Stimulated activated CD8-positive, alpha-beta memory T cell treated with anti-CD3 and anti-CD28 coated beads, Interleukin-12 subunit alpha, Interleukin-12 subunit beta, amount 100 ng/mL, for 1 hour (primary cell): Measurements from ENCODE around the gene DUS2.
"Not testable (repeated sequence)": the region's sequence is repeated elsewhere in the genome, so short reads cannot be mapped to it uniquely, and the experiment has no call there.

Source experiments
- DNase-seq: peaks from one replicate; pipeline ENCODE4 v3.0.0-alpha.2; 2020; ENCODE audit warnings: low read depth

The DUS2 gene

DNA sequence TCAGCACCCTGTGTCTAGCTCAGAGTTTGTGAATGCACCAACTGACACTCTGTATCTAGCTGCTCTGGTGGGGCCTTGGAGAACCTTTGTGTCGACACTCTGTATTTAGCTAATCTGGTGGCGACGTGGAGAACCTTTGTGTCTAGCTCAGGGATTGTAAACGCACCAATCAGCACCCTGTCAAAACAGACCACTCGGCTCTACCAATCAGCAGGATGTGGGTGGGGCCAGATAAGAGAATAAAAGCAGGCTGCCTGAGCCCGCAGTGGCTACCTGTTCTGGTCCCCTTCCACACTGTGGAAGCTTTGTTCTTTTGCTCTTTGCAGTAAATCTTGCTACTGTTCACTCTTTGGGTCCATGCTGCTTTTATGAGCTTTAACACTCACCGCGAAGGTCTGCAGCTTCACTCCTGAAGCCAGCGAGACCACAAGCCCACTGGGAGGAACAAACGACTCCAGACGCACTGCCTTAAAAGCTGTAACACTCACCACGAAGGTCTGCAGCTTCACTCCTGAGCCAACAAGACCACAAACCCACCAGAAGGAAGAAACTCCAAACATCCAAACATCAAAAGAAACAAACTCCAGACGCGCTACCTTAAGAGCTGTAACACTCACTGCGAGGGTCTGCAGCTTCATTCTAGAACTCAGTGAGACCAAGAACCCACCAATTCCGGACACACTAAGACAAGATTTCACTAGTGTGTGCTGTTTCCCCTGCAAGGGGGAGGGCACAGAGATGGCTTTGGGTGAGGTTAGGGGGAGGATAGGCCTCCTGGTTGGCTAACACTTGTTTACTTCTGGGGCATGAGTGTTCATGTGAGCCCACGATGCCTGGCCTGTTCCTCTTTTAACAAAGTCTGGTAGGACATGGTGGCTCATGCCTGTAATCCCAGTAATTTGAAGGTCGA, 24.1 kb upstream of the DUS2 start, which contains the start of gene DPEP2:
Gene DPEP2, minus strand, starts transcription at position 706 of the 910 bp plus-strand sequence. CDS start 6,272 bp downstream, outside the sequence.
- DNase-seq = not testable (repeated sequence)

DNA sequence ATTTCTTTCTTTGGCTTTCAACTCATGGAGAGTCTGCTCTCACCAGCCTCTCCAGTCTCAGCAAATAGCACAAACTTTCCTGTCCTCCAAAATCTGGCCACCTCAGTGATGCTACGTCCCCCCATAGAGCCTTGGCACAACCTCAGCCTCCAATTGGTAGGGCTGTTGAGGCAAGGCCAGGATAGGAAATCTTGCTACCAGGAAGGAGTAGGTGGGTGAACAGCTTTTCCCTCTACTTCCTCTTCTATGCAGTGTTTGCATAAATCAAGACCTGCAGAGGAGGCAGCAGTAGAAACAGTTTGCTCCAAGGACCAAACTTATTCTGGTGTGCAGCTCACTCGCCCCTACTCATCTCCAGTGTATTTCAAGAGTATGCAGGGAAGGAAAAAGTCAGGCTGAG, 23.1 kb upstream of the DUS2 start:
- no peak for DNase-seq

DNA sequence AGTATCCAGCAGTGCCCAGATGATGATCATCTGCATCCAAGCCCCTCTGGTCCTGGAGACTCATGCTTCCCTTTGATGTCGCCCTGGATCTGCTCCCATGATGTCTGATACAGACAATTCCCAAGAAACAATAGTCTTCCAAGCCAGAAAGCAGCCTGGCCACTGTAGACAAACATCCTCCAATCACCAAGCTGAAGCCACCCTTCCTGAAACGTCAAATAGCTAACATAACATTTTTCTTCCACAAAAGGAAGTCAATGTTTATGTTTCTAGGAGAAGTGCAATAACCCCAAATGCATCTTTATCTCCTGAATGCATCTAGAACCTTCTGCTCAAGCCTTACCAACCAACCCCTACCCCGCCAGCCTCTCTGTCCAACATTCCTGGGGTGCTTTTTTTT, 22.6 kb upstream of the DUS2 start:
- no peak for DNase-seq

DNA sequence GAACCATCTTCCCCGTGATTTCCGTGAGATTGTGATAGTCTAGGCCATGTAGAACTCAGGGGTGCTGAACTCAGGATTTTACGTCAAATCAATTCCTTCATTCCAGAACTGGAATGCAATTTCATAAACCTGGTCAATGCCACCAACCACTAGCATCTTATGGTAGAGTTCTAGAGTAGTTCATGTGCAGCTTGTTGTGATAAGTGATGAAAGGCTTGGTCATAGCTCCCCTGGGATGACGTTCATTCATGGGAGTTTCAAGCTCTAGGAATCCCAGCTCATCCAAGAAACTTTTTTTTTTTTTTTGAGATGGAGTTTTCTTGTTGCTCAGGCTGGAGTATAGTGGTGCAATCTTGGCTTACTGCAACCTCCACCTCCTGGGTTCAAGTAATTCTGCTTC, 20.1 kb upstream of the DUS2 start:
- DNase-seq = no peak

DNA sequence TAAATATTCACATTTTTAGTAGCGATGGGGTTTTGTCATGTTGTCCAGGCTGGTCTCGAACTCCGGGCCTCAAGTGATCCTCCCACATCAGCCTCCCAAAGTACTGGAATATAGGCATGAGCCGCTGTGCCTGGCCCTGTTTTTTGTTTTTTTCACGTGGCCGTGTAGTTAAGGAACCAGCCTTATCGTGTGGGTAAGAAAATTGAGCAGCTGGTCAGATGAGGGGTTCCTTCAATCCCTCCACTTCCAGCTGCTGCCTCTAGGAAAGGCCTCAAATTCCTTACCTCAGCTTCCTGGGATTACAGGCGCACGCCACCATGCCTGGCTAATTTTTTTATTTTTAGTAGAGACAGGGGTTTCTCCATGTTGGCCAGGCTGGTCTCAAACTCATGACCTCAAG, 17.9 kb upstream of the DUS2 start:
- DNase-seq = no peak

DNA sequence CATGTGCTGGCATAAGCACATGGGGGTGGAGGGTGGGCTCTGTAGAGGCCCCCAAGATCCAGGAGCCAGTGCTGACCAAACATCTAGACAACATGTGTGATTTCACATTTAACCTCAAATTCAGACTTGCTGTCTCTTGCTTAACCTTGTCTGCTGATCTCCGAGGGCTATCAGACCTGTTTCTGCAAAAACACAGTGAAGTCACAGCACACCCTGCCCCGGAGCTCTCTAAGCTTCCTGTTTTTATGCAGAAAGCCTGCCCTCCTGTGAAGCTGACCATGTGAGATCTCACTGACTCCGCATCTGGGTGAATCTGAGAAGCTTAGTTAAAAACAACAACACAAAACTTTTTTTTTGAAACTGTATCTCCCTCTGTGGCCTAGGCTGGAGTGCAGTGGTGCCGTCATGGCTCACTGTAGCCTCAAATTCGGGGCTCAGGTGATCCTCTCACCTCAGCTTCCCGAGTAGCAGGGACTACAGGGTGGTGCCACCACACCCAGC, 17.2 kb upstream of the DUS2 start:
- no peak for DNase-seq

DNA sequence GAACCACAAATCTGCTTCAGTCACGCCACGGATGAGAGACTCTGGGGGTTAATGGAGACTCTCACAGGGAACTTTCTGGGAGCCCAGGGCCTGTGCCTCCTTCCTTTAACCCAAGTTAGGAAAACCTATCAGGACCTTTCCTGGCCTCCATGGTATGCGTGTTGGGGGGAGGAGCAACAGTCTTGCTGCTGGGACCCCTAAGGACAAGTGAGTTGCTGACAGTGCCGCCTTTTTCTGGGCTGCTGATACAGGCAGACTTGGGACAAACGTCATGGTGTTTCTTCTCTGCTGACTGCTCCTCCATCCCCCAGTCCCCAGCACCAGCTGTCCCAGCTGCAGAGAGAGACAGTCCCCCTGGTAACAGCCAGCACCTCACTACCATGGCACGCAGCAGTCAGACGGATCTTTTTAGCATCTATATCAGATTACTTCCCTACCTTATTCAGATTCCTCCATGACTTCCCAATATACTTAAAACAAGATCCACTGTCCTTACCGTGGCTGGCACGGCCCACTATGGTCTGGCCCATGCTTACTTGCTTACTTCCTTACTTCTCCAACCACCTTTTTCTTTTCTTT, 13.8 kb upstream of the DUS2 start:
- DNase-seq = no peak

DNA sequence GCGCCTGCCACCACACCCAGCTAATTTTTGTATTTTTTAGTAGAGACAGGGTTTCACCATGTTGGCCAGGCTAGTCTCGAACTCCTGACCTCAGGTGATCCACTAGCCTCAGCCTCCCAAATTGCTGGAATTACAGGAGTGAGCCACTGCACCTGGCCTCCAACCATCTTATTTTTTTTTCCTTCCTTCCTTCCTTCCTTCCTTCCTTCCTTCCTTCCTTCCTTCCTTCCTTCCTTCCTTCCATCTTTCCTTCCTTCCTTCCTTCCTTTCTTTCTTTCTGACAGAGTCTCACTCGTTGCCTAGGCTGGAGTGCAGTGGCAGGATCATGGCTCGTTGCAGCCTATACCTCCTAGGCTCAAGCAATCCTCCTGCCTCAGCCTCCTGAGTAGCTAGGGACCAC, 13.2 kb upstream of the DUS2 start:
- DNase-seq = not testable (repeated sequence)

DNA sequence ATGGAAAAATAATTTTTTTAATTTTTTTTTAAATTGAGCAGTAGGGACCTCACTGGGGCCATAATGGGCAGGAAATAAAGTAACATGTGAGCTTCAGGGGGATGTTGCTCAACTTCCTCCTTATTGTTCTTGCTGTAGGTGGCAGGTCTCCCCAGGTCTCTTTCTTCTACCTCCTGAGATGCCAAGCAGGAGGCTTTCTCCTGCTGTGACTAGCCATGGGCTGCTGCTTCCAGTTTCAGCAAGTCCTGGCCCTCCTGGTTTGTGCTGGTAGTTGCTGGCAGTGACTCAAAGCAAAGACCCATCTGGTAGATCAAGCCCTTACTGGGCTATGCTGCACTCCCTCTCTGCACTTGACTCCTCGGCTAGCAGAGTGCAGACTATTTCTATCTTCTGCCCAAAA, 9.6 kb upstream of the DUS2 start:
- no peak for DNase-seq

DNA sequence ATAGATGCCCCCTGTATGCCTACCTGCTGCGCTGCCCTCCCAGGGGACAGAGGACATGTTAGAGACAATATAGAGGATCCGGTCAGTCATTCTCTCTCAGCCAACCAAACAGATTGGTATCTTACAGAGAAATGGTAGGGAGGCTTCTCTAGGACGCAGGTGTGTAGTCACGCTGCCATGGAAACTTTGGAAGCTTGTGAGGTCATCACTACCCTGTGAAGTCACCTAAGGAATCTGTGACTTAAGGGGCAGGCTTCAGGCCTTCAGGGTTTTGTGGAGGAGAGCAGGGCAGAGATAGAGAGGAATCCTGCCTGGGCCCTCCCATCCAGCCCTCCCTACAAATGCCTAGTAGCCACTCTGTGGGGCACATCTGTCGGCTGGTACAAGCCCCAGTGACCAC, 7.4 kb upstream of the DUS2 start, which contains the start of gene DPEP2NB:
Gene DPEP2NB, minus strand, starts transcription at position 231 of the 400 bp plus-strand sequence. Its CDS starts 141 bp downstream, at position 90.
- DNase-seq = no peak

DNA sequence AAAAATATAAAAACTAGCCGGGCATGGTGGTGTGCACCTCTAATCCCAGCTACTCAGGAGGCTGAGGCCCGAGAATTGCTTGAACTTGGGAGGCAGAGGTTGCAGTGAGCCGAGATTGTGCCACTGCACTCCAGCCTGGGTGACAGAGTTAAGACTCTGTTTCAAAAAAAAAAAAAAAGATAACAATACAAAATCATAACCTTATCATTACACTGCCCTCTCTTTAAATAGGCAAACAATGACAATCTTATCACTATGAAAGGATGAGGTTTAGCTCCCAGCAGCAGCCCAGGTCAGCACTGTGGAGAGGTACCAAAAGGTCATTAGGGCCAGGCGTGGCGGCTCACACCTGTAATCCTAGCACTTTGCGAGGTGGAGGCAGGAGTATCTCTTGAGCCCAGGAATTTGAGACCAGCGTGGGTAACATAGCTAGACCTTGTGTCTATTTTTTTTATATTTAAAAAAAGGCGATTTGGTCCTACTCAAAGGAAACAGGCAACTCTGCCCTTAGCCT, 3.9 kb upstream of the DUS2 start:
- DNase-seq = no peak

DNA sequence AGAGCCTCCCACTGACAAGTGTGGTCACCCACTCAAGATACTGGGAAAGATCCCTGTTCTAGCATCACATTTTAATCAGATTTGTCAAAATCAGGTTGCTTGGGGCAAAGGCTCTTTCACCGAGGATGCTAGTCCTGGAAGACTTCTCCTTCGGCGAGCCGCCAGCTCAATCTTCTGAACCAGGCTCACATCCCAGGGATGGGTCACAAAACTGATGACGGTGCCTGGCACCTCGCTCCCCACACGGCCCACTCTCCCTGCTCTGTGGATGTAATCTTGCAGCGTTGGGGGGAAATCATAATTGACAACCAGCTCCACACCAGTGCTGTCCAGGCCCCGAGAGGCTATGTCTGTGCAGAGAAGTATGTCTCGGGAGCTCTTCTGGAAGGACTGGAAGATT, 1.6 kb upstream of the DUS2 start:
- DNase-seq = no peak

DNA sequence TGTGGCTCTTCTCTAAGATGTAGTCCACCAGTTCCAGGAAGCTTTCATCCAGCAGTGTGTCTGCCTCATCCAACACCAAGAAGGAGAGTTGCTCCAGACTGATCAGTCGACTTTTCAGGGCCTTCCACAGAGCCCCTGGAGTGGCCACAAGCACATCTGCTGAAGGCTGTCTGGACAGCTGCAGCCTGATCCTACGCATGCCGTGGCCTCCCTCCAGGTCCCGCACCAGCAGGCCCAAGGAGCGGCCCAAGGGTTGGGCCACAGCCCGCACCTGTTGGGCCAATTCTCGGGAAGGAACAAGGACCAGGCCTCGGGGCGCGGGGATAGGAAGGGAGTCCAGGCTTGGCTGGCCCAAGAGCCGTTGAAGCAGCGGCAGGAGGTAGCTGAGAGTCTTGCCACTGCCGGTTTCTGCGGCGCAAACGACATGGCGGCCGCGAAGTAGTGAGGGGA, 781 bp upstream of the DUS2 start:
- DNase-seq = no peak

DNA sequence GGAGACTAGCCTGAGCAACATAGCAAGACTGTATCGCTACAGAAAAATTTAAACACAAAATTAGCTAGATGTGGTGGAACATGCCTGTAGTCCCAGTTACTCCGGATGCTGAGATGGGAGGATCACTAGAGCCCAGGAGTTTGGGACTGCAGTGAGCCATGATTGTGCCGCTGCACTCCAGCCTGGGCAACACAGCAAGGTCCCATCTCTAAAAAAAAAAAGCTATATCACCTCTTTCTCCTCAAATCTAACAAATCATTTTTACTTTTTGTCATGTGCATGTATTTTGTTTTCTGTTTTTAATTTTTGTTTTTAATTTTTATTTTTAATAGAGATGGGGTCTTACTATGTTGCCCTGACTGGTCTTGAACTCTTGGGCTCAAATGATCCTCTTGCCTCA, 5.9 kb downstream of the DUS2 start:
- DNase-seq = no peak

DNA sequence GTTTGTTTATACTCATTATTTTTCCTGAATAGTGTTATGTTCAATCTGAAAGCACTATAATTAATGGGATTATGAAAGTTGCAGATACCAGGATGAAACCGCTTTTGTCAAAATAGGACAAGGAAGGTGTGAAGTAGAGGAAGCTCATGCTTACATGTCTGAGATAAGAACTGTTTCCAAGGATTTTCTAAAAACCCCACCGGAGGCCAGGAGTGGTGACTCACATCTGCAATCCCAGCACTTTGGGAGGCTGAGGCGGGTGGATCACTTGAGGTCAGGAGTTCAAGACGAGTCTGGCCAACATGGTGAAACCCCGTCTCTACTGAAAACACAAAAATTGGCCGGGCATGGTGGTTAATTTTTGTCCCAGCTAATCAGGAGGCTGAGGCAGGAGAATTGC, 7.0 kb downstream of the DUS2 start:
- DNase-seq = not testable (repeated sequence)

DNA sequence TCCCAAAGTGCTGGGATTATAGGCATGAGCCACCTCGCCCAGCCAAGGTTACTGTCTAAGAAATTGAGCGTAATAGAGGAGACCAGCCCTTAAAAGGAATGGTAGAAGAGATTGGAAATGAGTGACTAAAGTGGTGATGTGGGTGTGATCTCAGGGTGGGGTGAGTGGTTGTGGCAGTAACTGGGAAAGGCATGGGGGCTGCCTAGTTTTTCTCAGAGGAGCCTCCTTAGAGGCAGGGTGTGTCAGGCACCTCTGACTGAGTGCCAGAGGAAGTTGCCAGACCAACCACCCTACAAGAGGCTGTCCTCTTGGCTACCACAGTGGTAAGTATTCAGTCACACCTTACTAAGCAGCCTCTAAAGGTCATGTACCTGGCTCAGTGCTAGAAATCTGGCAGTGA, 8.9 kb downstream of the DUS2 start:
- no peak for DNase-seq

DNA sequence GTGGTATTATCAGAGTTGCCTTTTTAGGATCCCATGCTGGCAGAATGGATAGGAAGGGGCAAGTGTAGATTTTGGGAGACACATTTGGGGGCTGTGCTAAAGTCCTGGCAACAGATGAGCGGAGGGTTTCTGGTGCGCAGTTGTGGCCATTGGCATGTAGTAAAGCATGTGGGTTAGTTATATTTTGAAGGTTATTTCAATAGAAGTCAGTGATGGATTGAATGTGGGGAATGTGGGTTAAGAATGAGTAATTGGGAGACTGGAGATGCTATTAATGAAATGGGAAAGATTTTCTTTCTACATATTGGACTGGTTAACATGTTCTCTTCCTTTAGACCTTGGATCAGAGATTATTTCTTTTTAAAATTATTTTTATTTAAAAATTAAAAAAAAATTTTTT, 10.0 kb downstream of the DUS2 start:
- no peak for DNase-seq

DNA sequence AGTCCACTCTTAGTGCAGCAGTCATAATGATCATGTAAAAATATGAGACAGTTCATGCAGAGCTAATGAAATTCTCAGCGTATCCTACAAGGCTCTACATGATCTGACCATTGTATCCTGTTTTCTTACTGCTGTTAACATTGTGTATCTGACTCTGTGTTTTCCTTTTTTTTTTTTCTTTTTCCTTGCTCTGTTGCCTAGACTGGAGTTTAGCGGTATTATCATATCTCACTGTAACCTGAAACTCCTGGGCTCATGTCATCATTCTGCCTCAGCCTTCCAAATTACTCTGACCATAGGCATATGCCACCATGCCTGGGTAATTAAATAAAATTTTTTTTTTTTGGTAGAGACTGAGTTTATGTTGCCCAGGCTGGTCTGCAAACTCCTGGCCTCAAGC, 12.1 kb downstream of the DUS2 start:
- DNase-seq = no peak

DNA sequence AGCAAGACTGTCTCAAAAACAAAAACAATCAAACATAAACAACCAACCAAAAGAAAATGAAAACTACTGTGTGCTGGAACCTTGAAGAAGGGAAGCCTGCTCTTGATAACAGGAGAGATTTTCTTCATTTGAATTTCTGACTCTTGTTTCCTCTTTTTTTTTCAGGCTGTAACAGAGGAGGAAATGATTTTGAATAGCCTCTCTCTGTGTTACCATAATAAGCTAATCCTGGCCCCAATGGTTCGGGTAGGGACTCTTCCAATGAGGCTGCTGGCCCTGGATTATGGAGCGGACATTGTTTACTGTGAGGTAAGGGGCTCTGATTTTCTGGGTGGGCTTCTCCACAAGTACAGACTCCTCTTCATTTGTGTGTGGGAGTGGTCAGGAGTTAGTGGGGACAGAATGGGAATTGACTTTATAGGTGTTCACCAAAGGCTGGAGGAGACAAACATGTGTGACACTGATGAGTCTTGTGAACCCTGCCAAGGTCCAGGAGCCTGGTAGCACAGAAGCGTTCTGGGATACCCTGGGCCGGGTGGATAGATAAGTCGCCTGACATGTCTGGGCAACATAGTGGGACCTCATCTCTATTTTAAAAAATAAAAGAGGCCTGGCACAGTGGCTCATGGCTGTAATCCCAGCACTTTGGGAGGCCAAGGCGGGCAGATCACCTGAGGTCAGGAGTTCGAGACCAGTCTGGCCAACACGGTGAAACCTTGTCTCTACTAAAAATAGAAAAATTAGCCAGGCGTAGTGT, 14.9 kb downstream of the DUS2 start:
- no peak for DNase-seq

DNA sequence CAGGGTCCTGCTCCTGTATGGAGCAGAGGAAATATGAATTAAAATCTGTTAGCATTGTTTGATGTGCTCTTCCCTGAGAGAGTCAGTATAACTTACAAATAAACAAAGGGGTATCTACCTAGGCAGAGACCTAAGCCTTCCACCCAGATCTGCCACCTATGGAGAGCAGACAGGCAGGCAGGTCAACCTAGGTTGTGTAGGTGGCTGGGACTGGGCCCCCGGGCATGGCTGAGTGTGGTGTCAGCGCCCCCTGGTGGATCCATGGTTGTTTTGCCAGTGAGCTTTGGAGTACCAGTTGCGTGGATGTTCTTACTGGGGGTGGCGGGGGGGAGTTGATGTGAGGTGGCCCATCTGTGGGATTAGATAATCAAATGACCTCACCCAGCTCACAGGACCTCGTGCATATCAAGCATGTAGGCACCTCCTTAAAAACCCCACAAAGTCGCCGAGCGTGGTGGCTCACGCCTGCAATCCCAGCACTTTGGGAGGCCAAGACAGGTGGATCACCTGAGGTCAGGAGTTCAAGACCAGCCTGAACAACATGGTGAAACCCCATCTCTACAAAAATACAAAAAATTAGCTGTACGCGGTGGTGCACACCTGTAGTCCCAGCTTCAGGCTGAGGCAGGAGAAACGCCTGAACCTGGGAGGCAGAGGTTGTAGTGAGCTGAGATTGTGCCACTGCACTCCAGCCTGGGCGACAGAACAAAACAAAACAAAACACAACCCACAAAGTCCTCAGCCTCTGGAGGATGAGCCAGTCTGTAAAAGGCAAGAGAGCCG, 17.6 kb downstream of the DUS2 start:
- peak; percentile 84 for DNase-seq

DNA sequence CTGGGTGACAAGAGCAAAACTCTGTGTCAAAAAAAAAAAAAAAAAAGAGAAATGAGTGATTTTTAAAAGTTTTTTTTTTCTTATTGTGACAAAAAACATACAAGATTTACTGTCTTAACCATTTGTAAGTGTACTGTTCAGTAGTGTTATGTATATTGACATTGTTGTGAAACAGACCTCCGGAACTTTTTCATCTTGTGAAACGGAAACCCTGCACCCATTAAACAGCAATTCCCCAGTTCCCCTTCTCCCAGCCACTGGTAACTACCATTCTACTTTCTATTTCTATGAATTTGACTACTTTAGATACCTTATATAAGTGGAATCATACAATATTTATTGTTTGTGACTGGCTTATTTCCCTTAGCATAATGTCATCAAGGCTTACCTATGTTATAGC, 18.7 kb downstream of the DUS2 start:
- DNase-seq = no peak
